Omental fat pad (tissue), 4 donors: ENCODE measurements around the gene COQ8B. TPM values are rescaled to one million over a fixed set of nuclear protein-coding genes. Genes with fewer than 3 reads are reported as not detected.

Experiments
- ATAC-seq: fragments of 150-250 bp; one replicate; pipeline ENCODE4 v1.9.1; 2016; ENCODE audit warnings: mild to moderate bottlenecking, moderate library complexity; ENCODE audit not compliant: low FRiP score
- DNase-seq: peaks from one replicate; pipeline ENCODE4 v3.0.0-alpha.2; 2019; ENCODE audit warnings: low spot score
- total RNA-seq, 4 donors: library from RNA; depleted of rRNA; stranded (reverse); fragments of >200 nt; gene quantifications; one replicate each; pipeline ENCODE4 v1.1.0, GENCODE V29; 2016
- TF ChIP-seq, protein P1 (sequence below), 3 donors: fragments of 450-650 bp; IDR thresholded peaks; one replicate each; pipeline ENCODE4 v1.5.1; 2016 to 2017; ENCODE audit warnings: antibody characterized with exemption in 3 of 3, mild to moderate bottlenecking in 3 of 3, moderate library complexity in 2 of 3

The COQ8B gene
- total RNA-seq, 4 donors from 2014 or later, result 22.1 to 38.8 (median 28.1) TPM

DNA sequence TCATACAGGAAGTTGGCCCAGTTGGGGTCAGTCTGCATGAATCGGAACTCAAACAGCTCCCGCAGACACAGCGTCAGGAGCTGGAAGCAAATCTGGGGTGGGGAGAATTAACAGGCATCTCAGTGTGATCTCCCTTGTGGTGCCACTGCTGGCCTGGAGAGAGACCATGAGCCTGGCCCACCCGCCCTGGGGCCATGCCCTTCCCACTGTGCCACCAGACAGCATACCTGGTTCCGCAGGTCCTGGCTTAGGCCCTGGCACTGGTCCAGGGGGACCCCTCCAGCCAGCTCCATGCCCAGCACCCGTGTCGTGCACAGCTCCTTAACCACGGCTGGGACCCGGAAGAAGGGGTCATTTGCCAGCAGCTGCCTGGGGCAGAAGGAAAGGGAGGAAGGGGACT, 16.6 kb downstream of the COQ8B start:
- DNase-seq, result no peak
- no peak for ATAC-seq
- TF ChIP-seq, protein P1, sequence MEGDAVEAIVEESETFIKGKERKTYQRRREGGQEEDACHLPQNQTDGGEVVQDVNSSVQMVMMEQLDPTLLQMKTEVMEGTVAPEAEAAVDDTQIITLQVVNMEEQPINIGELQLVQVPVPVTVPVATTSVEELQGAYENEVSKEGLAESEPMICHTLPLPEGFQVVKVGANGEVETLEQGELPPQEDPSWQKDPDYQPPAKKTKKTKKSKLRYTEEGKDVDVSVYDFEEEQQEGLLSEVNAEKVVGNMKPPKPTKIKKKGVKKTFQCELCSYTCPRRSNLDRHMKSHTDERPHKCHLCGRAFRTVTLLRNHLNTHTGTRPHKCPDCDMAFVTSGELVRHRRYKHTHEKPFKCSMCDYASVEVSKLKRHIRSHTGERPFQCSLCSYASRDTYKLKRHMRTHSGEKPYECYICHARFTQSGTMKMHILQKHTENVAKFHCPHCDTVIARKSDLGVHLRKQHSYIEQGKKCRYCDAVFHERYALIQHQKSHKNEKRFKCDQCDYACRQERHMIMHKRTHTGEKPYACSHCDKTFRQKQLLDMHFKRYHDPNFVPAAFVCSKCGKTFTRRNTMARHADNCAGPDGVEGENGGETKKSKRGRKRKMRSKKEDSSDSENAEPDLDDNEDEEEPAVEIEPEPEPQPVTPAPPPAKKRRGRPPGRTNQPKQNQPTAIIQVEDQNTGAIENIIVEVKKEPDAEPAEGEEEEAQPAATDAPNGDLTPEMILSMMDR (IDR thresholded peaks at IDR 0.05), result no peak

DNA sequence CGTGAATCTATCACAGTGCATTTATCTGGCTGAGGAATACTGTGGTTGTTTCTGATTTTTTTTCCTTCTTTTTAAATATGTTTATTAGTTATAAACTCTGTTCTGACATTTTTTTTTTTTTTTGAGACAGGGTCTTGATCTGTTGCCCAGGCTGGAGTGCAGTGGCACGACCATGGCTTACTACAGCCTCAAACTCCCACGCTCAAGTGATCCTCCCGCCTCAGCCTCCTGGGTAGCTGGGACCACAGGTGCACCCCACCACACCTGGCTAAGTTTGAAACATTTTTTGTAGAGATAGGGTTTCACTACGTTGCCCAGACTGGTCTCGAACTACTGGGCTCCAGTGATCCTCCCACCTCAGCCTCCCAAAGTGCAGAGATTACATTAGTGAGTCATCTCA, 19.7 kb downstream of the COQ8B start:
- ATAC-seq (no peak), DNase-seq (no peak)
- TF ChIP-seq, protein P1 (IDR thresholded peaks at IDR 0.05), result no peak

DNA sequence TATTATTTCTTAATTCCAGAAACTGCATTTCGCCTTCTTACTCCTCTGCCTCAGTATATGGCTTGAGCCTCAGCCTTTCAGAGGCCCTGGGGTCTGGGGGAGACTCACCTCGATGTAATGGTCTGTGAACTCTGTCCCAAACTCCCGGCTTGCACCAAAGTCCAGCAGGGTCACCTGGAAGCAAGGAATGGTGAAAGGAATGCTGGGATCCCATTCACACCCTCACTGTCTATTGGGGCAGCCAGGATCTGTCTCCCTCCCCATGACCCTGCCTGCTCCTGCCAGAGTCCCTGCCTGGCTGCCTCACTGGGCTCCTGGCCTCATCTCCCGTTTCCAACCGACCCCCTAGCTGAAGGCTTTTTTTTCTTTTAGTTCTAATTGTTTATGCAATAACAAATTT, 20.8 kb downstream of the COQ8B start:
- DNase-seq, result no peak
- TF ChIP-seq, protein P1 (IDR thresholded peaks at IDR 0.05), result no peak

DNA sequence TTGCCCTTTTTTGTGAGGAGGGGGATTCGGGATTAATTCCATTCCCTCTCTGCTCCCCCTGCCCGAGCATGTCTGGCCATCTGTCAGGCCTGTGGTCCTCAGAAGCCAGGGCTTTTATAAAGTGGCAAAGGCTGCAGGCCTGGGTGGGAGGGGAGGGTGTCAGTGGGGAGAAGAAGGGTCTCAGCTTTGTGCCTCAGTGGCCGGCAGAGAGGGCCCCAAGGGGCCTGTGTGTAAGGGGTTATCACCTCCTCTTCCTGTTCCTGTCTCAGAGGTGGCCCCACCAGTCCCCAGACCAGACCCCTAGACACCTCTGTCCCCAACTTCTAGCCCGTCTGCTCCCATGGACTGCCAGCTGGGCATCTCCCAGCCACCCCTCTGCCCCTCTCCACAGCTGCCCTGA, 22.8 kb downstream of the COQ8B start:
- ATAC-seq (no peak), DNase-seq (no peak)
- TF ChIP-seq, protein P1 (IDR thresholded peaks at IDR 0.05), result no peak

More for the DNA sequence above, 20.8 kb downstream of the COQ8B start:
- ATAC-seq, result no peak

DNA sequence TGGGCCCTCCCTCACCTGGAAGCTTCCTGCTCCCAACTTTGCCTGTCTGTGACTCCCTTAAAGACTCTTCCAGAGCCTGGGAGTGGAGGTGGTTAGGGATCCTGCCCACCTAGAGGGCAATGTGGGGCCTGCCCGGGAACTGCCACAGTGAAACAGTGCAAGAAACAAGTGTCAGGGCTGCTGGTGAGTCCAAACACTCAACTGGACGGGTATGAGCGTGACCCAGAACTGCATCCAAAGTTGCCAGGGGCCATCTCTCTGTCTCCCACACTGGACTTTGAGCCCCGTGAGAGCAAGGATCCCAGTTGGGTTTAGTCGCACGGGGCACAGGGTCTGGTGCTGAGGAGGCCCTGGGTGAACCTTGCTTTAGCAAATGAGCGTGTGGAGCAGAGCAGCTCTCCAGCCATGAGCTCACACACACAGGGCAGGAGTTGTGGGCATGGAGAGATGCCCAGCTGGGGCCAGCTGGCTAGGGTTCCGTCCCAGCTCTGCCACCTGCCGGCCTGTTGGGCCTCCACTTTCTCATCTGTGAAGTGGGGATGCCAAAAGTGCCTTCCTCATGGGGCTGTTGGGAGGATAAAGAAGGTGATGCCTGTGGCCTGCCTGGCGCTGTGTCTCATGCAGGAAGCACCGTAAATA, 23.4 kb downstream of the COQ8B start:
- ATAC-seq, result no peak
- no peak for DNase-seq
- TF ChIP-seq, protein P1 (IDR thresholded peaks at IDR 0.05), result no peak

DNA sequence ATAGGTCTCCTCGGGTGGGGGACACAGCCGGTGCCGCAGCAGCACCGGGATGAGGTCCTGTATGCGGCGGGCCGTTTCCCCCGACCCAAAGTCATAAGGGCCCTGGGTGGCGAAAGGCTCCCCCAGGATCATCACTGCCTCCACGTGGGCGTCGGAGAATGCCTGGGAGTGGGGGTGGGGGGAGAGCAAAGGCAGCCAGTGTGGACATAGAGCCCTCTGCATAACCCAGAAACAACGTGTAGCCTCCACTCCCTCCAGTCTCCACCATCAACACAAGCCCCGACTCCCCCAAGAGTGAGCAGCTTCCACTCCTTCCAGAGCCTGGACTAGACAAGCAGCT, 24.5 kb downstream of the COQ8B start:
- no peak for DNase-seq
- no peak for ATAC-seq
- TF ChIP-seq, protein P1 (IDR thresholded peaks at IDR 0.05), result no peak

DNA sequence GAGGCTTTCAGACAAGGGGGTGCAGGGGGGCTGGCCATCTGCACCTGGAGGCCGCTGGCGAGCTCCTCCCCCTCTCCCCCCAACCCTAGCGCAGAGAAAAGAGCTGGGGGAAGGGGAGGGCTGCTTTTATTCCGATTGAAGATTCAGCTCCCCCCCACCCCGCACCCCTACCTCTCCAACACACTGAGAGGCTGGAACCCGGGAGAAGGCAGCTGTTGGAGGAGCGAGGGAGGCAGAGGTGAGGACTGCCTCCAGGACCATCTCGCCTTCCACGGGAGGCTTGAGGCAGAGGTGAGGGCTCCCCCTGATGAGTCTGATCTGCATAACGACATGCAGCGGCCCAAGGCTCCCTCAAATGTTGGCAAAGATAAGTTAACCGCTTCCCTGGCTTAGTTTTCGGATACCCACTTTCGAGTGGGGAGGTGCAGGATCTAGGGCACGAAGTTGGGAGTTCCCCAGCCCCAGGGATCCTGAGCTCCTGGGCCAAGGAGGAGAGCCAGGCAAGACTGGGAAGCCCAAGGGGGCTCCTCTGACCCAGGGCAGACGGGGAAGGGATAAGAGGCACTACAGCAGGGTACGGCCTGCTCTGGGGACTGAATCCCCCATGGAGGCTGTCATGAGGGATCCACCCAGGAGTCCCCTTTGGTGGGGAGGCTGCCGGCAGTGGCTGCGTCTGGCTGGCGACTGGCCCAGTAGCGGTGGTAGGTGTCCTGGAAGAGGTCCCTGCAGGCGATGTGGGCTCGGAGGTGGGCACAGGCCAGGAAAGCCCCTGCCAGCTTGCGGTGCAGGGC, 25.1 kb downstream of the COQ8B start:
- ATAC-seq (peak; percentile 4), DNase-seq (no peak)
- TF ChIP-seq, protein P1 (IDR thresholded peaks at IDR 0.05), result no peak
